ENCODE results near the gene TRIM7. TPM values are rescaled to one million over a fixed set of nuclear protein-coding genes. Genes with fewer than 3 reads are reported as not detected.
"Not testable (repeated sequence)": the region's sequence is repeated elsewhere in the genome, so short reads cannot be mapped to it uniquely, and the experiment has no call there.

The TRIM7 gene
- total RNA-seq, 2 donors from 2014 or later: not detected

DNA sequence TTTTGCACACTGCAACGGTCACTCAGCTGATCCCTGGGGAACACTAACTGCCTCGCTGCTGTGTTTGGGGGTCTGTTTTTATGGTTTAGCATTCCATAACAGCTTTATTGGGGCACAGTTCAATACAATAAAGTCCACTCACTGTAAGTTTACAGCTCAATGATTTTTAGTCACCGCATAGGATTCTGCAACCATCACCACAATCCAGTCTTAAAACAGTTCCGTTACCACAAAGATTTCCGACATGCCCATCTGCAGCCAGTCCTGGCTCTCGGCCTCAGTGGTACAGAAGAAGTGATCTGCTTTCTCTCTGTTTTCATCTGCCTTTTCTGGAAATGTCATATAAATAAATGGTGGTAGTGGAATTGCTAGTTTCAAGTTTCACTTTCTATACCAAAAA lies 34.0 kb downstream of the TRIM7 start:
- no peak overlapping the region for H3K27ac ChIP-seq (ENCODE audit: low read depth, low read length)
- peaks cover 19% of the 10 kb centered on the region for H3K4me1 Mint-ChIP-seq
- H3K9me3 Mint-ChIP-seq: no peaks in the 10 kb centered on the region
- peaks cover 69% of the 10 kb centered on the region for H3K27me3 Mint-ChIP-seq (ENCODE audit: insufficient read depth)
- no peaks in the 10 kb centered on the region for H3K36me3 ChIP-seq (ENCODE audit: control insufficient read depth, insufficient read depth, low read length)
- peaks cover 68% of the 10 kb centered on the region for H3K27me3 ChIP-seq (ENCODE audit: control insufficient read depth, insufficient read depth, low read length, poor library complexity, severe bottlenecking)
- no peak overlapping the region for H3K27ac Mint-ChIP-seq
- H3K36me3 Mint-ChIP-seq (ENCODE audit: low read depth): no peaks in the 10 kb centered on the region
- TF ChIP-seq, protein P1, sequence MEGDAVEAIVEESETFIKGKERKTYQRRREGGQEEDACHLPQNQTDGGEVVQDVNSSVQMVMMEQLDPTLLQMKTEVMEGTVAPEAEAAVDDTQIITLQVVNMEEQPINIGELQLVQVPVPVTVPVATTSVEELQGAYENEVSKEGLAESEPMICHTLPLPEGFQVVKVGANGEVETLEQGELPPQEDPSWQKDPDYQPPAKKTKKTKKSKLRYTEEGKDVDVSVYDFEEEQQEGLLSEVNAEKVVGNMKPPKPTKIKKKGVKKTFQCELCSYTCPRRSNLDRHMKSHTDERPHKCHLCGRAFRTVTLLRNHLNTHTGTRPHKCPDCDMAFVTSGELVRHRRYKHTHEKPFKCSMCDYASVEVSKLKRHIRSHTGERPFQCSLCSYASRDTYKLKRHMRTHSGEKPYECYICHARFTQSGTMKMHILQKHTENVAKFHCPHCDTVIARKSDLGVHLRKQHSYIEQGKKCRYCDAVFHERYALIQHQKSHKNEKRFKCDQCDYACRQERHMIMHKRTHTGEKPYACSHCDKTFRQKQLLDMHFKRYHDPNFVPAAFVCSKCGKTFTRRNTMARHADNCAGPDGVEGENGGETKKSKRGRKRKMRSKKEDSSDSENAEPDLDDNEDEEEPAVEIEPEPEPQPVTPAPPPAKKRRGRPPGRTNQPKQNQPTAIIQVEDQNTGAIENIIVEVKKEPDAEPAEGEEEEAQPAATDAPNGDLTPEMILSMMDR (conservative IDR thresholded peaks at IDR 0.05): no peak
- no peak overlapping the region for H3K9ac ChIP-seq (ENCODE audit: extremely low read depth, low read length, poor library complexity, severe bottlenecking)
- H3K9me3 ChIP-seq (ENCODE audit: control insufficient read depth, low read length): no peaks in the 10 kb centered on the region
- H3K4me3 Mint-ChIP-seq: peak overlapping the region; percentile 66
- WGBS, 2 experiments (ENCODE audit: insufficient coverage in 1 of 2, insufficient read length in 1 of 2): 62 to 90% methylated on average over 3 to 6 of the region's 6 CpGs
- DNase-seq: no peak
- H3K4me1 ChIP-seq (ENCODE audit: control insufficient read depth, insufficient read depth, low read length): no peaks in the 10 kb centered on the region
- H3K4me3 ChIP-seq (ENCODE audit: low read length): peak overlapping the region; percentile 88

DNA sequence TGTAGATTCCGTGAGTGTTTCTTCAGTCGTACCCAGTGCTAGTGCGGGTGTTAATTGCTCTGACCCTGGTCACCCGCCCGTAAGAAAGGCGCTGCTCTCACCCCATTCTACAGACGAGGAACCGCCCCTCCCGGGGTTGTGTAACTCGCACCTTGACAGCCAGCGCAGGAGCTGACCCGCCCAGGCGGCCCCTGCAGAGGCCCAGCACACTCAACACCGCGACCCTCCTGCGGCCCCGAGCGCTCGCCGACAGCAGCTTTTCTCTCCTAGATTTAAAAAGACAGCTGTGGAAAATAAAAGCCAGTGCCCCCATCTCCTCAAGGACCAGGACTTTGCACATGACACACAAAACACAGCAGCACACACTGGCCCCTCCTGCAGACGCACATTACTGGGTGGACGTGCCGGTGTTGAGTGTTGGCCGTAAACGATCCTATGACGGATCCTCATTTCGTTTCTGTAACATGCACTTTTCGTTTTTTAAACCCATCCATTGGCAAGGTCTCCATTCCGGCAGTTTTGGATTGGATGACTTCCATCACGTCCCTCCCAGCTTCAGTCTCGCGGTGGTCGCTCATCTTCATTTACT lies 34.7 kb downstream of the TRIM7 start:
- WGBS, 2 experiments (ENCODE audit: insufficient coverage in 1 of 2, insufficient read length in 1 of 2): 9 to 13% methylated on average over 17 to 33 of the region's 33 CpGs
- peaks cover 71% of the 10 kb centered on the region for H3K27me3 Mint-ChIP-seq (ENCODE audit: insufficient read depth)
- Histone ChIP-seq H3K9ac (ENCODE audit: extremely low read depth, low read length, poor library complexity, severe bottlenecking) (no peak overlapping the region), H3K4me3 (ENCODE audit: low read length) (peak overlapping the region; percentile 88), H3K27me3 (ENCODE audit: control insufficient read depth, insufficient read depth, low read length, poor library complexity, severe bottlenecking) (peaks cover 68% of the 10 kb centered on the region), H3K9me3 (ENCODE audit: control insufficient read depth, low read length) (no peaks in the 10 kb centered on the region), H3K4me1 (ENCODE audit: control insufficient read depth, insufficient read depth, low read length) (no peaks in the 10 kb centered on the region), H3K36me3 (ENCODE audit: control insufficient read depth, insufficient read depth, low read length) (no peaks in the 10 kb centered on the region), H3K27ac (ENCODE audit: low read depth, low read length) (no peak overlapping the region)
- H3K4me3 Mint-ChIP-seq: peak overlapping the region; percentile 66
- no peak for DNase-seq
- TF ChIP-seq, protein P1 (conservative IDR thresholded peaks at IDR 0.05): no peak
- no peaks in the 10 kb centered on the region for H3K36me3 Mint-ChIP-seq (ENCODE audit: low read depth)
- H3K4me1 Mint-ChIP-seq: peaks cover 19% of the 10 kb centered on the region
- H3K9me3 Mint-ChIP-seq: no peaks in the 10 kb centered on the region
- H3K27ac Mint-ChIP-seq: no peak overlapping the region

GRCh38 chr5:181169459-181170236 lies 35.3 kb downstream of the TRIM7 start:
- H3K27me3 ChIP-seq (ENCODE audit: control insufficient read depth, insufficient read depth, low read length, poor library complexity, severe bottlenecking): peaks cover 68% of the 10 kb centered on the region
- Mint-ChIP-seq H3K4me1 (peaks cover 19% of the 10 kb centered on the region), H3K4me3 (peak overlapping the region; percentile 66), H3K27me3 (ENCODE audit: insufficient read depth) (peaks cover 72% of the 10 kb centered on the region)
- not testable (repeated sequence) for H3K9me3 Mint-ChIP-seq; H3K9ac ChIP-seq (ENCODE audit: extremely low read depth, low read length, poor library complexity, severe bottlenecking); H3K27ac Mint-ChIP-seq; H3K36me3 Mint-ChIP-seq (ENCODE audit: low read depth); H3K4me1 ChIP-seq (ENCODE audit: control insufficient read depth, insufficient read depth, low read length); H3K27ac ChIP-seq (ENCODE audit: low read depth, low read length); H3K36me3 ChIP-seq (ENCODE audit: control insufficient read depth, insufficient read depth, low read length); H3K9me3 ChIP-seq (ENCODE audit: control insufficient read depth, low read length)
- DNase-seq: peak; percentile 92
- peak overlapping the region; percentile 88 for H3K4me3 ChIP-seq (ENCODE audit: low read length)
- WGBS, 2 experiments (ENCODE audit: insufficient coverage in 1 of 2, insufficient read length in 1 of 2): 1 to 4% methylated on average over 21 to 47 of the region's 50 CpGs
